Measurements from ENCODE around the gene NOS1AP.

DNA sequence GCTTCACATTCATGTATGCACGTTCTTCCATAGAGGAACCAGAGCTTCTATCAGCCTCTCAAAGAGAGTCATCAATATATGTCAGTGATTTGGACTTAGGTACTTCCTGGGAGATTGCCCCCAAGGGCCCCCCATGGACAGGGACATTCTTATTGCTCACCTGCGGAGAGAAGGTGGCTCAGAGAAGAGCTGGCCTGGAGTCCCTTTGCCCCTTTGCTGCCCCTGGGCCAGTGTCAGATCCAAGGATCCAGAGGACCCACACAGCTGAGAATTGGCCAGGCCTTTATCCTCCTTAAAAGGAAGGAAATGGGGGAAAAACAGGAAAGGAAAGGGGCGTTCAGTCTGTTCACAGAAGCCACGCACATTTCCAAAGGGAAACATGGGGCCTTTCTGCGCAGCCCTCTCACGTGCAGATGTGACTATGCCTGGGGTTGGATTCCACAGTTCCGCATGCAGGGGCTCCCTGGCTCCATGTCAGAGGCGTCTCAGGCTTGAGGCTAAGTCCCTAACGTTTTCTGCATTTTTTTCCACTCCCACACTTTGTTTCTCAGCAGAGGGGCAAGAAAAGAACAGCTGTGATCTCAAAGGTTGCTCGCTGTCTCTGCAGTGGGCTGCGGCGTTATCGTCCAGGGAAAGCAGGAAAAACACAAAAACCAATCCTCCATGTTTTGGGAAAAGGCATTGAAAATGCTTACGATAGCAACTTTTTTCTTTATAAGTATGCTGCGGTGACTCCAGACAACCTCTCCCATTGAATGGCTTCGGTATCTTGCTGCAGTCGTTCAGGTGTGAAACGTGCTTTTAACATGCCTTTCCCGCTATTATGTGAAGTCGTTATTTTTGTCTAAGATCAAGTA, 318.0 kb downstream of the NOS1AP start:
- TF ChIP-seq, protein P1, sequence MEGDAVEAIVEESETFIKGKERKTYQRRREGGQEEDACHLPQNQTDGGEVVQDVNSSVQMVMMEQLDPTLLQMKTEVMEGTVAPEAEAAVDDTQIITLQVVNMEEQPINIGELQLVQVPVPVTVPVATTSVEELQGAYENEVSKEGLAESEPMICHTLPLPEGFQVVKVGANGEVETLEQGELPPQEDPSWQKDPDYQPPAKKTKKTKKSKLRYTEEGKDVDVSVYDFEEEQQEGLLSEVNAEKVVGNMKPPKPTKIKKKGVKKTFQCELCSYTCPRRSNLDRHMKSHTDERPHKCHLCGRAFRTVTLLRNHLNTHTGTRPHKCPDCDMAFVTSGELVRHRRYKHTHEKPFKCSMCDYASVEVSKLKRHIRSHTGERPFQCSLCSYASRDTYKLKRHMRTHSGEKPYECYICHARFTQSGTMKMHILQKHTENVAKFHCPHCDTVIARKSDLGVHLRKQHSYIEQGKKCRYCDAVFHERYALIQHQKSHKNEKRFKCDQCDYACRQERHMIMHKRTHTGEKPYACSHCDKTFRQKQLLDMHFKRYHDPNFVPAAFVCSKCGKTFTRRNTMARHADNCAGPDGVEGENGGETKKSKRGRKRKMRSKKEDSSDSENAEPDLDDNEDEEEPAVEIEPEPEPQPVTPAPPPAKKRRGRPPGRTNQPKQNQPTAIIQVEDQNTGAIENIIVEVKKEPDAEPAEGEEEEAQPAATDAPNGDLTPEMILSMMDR (conservative IDR thresholded peaks at IDR 0.05) = no peak
- no peak for TF ChIP-seq ZFX (IDR thresholded peaks at IDR 0.05)

Data from C4-2B (cell line).